Lung (tissue), 12 donors: Measurements from ENCODE around the gene FAM47A. TPM values are rescaled to one million over a fixed set of nuclear protein-coding genes. Genes with fewer than 3 reads are reported as not detected.

ENCODE experiments used
- ATAC-seq: fragments of 200-7000 bp; cut with Tn5 transposase; one replicate; pipeline ENCODE4 v1.9.1; 2020; ENCODE audit warnings: moderate number of reproducible peaks; ENCODE audit not compliant: insufficient read depth, low FRiP score
- DNase-seq, 3 donors: peaks; one replicate each; pipeline ENCODE4 v3.0.0-alpha.2; 2013 to 2017
- H3K27ac ChIP-seq, 2 donors: one replicate each; pipeline ENCODE4 v1.5.1; 2013; ENCODE audit warnings: mild to moderate bottlenecking in 2 of 2, moderate library complexity in 2 of 2, control low read depth in 1 of 2, inconsistent platforms in 1 of 2, low read depth in 1 of 2, low read length in 1 of 2
- H3K27me3 ChIP-seq, 3 donors: one replicate each; pipeline ENCODE4 v1.5.1; 2013; ENCODE audit warnings: low read length in 2 of 3; ENCODE audit not compliant: control insufficient read depth in 3 of 3, insufficient read depth in 3 of 3
- H3K36me3 ChIP-seq, 4 donors: one replicate each; pipeline ENCODE4 v1.5.1; 2013; ENCODE audit warnings: low read length in 4 of 4, mild to moderate bottlenecking in 1 of 4, moderate library complexity in 1 of 4; ENCODE audit not compliant: control insufficient read depth in 4 of 4, insufficient read depth in 4 of 4
- H3K4me1 ChIP-seq, 5 donors: one replicate each; pipeline ENCODE4 v1.5.1; 2013; ENCODE audit warnings: low read length in 5 of 5, mild to moderate bottlenecking in 2 of 5, moderate library complexity in 1 of 5; ENCODE audit not compliant: control insufficient read depth in 5 of 5, insufficient read depth in 5 of 5
- H3K4me3 ChIP-seq: one replicate; pipeline ENCODE4 v1.5.1; 2013; ENCODE audit warnings: mild to moderate bottlenecking, control low read depth, moderate library complexity
- H3K9ac ChIP-seq, 2 donors: one replicate each; pipeline ENCODE4 v1.5.1; 2013; ENCODE audit warnings: low read length in 2 of 2, control low read depth in 1 of 2; ENCODE audit not compliant: insufficient read depth in 1 of 2
- H3K9me3 ChIP-seq, 4 donors: one replicate each; pipeline ENCODE4 v1.5.1; 2013; ENCODE audit warnings: low read length in 3 of 4, mild to moderate bottlenecking in 1 of 4, moderate library complexity in 1 of 4; ENCODE audit not compliant: control insufficient read depth in 4 of 4, insufficient read depth in 3 of 4
- CTCF ChIP-seq: IDR thresholded peaks from 2 replicates; pipeline ENCODE4 v1.5.1; 2012; ENCODE audit warnings: mild to moderate bottlenecking; ENCODE audit errors: control extremely low read depth, extremely low read depth
- WGBS, 2 donors: extraction: QIAGEN DNeasy Blood & Tissue Kit; methylation state at CpG; one replicate each; pipeline ENCODE4 v1.1.7; 2013; 5-methylcytosine and 5-hydroxymethylcytosine counted together
- polyA plus RNA-seq, 2 donors: library from polyadenylated mRNA; stranded (reverse); fragments of 200-250 nt; gene quantifications; one replicate each; pipeline ENCODE4 v1.2.1, GENCODE V29; 2013
- total RNA-seq, 2 donors: library from RNA; depleted of rRNA in 1 of 2; stranded (reverse); fragments of >200 nt in 1 of 2; gene quantifications; one replicate each; pipeline ENCODE4 v1.2.1, GENCODE V29; 2014 to 2021
- donor health status: control.
- donor health status: control.
- donor health status: Bipolar disorder and iron deficiency.
- donor health status: healthy.
- donor health status: DM: yes; HTN: yes; CAD: no.

The FAM47A gene
- total and polyA plus RNA-seq, 4 donors: not detected

GRCh38 chrX:34126011-34126410 is 6.1 kb downstream of the FAM47A start:
- no peak for TF ChIP-seq CTCF
- DNase-seq: no peak
- WGBS, 2 donors: 77 to 93% methylated on average over 4 to 5 of the region's 5 CpGs
- H3K9me3 ChIP-seq: peaks cover 0 to 8% (median 2%) of the 10 kb centered on the region in 4 donors
- no peak overlapping the region for H3K9ac ChIP-seq
- H3K4me1 ChIP-seq: no peaks in the 10 kb centered on the region
- ATAC-seq: no peak
- H3K27ac ChIP-seq: no peak overlapping the region
- no peaks in the 10 kb centered on the region for H3K27me3 ChIP-seq
- no peak overlapping the region for H3K4me3 ChIP-seq
- H3K36me3 ChIP-seq: no peaks in the 10 kb centered on the region

- ATAC-seq: no peak
- 46 to 90% methylated on average over 2 of the region's 2 CpGs for WGBS, 2 donors
- Histone ChIP-seq H3K27ac (no peak overlapping the region), H3K9ac (no peak overlapping the region), H3K4me3 (no peak overlapping the region), H3K36me3 (no peaks in the 10 kb centered on the region), H3K9me3 (peaks cover 0 to 4% (median 1%) of the 10 kb centered on the region in 4 donors), H3K4me1 (no peaks in the 10 kb centered on the region), H3K27me3 (no peaks in the 10 kb centered on the region)
- DNase-seq: no peak
- no peak for TF ChIP-seq CTCF
Measured at GRCh38 chrX:34119122-34119521, 13.0 kb downstream of the FAM47A start.

- Histone ChIP-seq H3K9me3 (no peaks in the 10 kb centered on the region), H3K4me1 (no peaks in the 10 kb centered on the region), H3K9ac (no peak overlapping the region), H3K4me3 (no peak overlapping the region), H3K27me3 (no peaks in the 10 kb centered on the region), H3K36me3 (no peaks in the 10 kb centered on the region), H3K27ac (no peak overlapping the region)
- ATAC-seq (no peak), DNase-seq (no peak)
- 56 to 83% methylated on average over 1 of the region's 1 CpG for WGBS, 2 donors
- TF ChIP-seq CTCF: no peak
Measured at GRCh38 chrX:34112459-34112858, 19.7 kb downstream of the FAM47A start.
